HG03025 (cell line): ENCODE results near the gene AJAP1.

Experiments used
- ATAC-seq: cut with Tn5 transposase; IDR thresholded peaks from one replicate; pipeline ENCODE4 v1.9.1; 2021; ENCODE audit warnings: mild to moderate bottlenecking, moderate library complexity; ENCODE audit not compliant: unreplicated experiment, low FRiP score

The AJAP1 gene

DNA sequence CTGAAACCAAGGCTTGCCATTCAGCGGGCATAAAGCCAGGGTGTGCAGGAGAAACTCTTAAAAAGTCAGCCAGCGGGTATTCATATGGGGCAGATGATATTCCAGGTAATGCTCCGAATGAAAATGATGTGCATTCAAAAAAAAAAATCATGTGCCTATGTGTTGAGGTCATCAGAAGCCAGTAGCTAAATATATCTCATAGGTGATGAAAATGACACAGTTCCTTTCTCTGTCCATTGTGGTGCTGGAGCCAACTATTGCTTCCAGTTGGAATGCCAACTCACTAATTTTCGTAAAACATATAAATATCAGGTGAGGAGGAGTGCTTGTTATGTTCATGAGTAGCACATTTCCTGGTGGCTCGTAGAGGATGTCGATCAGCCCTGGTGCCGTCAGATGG lies 23.2 kb downstream of the AJAP1 start:
- no peak for ATAC-seq

DNA sequence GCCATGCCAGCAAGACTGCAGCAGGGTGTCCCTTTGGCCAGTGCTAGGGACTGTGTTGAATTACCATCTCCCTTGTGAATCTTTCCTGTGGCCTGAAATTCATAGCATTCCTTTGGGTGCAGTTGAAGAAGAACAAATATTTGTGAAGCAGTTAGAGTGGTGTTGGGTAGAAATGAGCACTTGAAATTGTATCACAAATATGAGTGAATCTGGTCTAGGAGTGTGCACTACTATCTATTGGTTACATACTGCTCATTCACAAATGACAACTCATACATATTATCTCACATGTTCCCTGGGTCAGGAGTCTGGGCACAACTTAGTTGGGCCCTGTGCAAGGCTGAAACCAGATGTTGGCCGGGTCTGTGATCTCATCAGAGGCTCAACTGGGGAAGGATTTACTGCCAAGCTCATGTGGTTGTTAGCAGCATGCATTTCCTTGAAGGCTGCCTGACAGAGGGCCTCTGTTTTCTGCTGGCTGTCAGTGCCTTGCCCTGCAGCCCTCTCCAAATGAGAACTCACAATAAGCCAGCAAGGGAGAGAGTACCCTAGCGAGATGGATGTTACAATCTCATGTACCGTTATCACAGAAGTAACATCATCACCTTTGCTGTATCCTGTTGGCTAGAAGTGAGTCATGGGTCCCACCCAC lies 23.8 kb downstream of the AJAP1 start:
- no peak for ATAC-seq

DNA sequence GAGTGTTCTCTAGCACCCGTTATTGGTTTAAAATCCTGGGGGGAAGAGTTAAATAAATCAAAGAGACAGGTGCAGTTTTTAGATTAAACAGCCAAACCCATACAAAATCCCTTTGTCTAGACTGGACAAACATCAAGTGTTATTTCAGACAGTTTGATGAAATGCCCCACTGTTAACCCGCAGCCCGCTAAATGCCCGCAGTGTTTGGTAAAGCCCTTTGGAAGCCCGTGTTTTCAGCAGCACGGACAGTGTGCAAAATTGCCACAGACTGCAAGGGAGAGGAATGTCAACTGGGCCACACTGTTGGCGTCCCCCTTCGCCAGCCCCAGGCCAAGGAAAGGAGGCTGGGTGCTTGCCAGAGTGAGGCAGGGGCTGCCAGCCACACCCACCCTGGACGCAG lies 26.6 kb downstream of the AJAP1 start:
- ATAC-seq, result no peak

DNA sequence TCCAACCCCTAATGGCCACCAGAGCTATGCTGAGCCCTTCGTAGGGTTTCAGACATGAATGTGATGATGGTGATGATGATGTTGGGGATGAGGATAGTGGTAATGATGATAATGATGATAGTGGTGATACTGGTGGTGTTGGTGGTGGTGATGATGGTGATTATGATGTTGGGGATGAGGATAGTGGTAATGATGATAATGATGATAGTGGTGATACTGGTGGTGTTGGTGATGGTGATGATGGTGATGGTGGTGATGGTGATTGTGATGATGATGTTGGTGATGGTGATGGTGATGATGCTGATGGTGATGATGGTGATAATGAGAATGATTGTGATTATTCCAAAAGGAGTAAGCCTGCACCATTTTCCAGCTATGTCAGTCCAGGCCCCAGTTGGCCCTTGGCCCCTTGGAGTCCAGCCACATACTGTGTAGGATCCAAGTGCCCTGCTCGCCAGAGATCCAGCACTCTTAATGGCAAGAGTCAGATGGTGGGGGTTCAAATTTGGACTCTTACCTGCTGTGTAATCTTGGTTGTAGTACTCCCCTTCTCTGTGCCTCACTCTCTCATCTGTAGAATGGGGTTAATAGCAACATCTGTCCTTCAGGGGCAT lies 28.3 kb downstream of the AJAP1 start:
- no peak for ATAC-seq

DNA sequence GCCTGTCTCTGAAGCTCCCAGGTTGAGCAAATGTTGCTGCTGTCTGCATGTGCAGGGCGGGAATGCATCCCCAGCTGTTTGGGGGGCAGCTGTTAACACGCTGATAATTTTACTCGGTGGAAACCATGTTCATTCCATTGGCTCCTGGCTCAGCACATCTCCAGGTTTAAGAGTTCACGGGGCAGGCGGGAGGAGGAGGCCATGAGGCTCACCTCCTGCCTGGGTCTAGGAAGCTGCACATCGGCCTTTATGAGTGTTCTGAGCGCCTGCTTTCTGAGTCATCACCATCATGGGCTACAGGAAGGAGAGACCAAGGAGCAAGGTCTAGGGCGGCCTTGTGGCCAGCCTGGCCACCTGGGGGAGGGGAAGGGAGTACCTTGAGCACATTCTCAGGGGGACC lies 29.7 kb downstream of the AJAP1 start:
- no peak for ATAC-seq

DNA sequence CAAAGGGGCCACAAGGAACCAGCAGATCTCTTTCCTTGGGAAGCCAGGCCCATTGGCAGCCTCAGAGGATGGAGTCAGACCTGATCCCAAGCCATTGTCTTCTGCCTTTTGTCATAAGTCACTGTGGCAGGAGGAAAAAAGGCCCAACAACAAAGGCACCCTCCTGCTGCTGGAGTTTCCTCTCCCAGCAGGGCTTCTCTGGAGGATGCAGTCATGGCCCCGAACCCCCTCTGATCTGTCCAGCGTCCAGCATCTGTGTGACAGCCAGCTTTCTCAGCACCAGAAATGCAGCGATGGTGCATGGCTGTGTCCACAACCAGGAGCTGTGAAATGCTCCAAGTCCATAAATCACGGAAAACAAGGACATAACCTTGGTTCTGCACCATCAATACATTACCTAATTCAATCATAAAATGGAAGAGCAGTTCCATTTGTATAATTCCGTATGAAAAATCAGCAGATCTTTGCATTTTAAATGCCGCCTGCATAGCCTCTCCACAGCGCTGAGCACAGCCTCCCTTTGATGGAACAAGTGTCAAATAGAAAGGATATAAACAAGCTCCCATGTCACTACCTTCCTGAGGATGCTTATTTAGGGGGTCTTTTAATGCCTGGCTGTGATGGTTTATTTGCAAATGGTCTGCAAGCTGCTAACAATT lies 30.6 kb downstream of the AJAP1 start:
- no peak for ATAC-seq

DNA sequence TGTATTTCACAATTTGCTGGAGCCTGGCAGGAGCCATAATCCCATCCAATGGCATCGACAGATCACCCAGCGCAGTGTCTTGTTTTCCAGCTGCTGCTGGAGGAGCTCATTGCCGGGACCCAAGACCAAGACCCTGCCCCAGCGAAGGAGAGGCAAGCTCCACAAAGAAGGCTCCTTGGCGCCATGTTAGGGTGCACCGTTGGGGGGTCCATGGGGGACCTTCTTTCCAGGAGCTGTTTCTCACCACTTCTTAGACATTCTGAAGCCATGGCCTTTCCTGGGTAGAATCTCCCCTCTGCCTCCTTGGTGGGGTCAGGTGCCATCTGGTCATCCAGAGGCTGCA lies 31.1 kb downstream of the AJAP1 start:
- no peak for ATAC-seq

DNA sequence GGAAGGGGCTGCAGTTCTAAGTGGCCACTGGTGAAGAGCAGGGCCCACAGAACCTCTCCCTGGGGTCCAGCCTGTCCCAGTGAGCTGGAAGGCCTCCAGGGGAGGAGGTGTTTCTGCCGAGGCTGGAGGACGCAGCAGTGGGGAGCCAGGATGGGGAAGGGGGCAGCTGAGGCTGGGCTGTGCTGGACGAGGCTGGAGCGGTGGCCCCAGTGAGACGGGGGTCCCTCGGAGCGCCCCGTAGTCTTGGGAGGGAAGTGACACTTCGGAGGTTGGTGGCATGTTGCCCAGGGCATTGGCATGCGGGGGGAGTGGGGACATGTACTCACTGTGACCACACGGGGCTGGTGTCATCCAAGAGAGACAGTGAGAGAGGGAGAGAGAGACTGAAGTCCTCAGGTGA lies 33.5 kb downstream of the AJAP1 start:
- ATAC-seq, result no peak

DNA sequence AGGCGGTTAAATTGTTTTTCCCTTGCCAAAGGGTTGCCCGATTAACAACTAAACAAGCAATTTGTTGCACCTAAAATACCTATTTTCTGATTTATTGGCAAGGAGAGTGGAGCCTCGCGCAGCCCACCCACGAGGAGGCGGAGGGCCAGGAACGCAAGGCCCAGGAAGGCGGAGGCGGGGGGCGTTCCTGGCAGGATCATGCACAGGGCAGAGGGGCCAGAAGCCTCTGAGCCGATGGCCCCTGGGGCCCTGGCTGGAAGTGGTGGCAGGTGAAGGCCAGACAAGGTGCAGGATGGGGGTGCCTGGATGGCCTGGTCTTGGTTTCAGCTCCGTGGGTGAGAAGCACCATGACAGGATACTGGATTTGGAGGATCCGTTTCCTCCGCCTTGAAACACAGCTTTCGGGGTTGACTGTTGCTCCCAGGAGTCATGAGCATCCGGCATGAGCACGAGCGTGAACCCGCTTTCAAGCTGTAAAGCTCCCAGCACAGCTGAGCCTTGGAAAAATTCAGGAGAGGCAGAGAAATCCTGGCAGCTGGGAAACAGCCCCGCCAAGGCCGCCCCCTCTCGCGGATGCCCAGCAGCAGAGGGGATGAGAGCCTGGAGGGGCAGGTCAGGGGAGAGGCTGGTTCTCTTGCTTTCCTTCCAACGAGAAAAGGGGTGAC lies 35.0 kb downstream of the AJAP1 start:
- no peak for ATAC-seq

DNA sequence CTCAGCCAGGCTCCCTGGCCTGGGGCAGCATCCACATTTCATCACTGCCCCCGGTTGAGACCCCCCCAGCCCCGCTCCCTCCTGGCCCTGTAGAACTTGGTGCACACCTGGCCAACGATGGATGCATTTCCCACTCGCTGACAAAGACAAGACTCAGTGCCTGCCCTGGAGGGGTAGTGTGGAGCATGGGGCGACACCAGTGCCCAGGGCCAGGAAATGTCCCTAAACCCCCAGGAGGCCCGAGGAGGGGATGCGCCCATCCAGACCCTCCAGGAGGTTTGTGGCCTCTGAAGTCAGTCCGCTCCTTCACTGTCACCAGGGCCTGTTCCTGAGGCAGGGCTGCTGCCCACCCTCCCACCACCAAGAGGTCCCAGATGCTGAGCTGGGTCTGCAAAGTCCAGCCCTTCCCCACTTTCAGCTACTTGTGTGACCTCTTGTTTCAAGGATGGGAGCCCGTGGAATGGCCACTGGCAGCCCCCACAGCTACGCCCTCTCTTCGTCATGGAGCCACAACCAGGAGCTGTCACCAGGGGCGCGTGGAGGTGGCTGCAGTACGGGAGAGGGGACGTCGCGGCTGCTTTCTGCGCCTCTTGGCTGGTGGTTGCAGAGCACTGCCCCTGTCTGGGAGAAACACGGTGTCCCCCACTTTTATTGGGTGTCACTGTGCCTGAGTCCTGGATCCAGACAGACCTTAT lies 35.7 kb downstream of the AJAP1 start:
- ATAC-seq, result no peak

DNA sequence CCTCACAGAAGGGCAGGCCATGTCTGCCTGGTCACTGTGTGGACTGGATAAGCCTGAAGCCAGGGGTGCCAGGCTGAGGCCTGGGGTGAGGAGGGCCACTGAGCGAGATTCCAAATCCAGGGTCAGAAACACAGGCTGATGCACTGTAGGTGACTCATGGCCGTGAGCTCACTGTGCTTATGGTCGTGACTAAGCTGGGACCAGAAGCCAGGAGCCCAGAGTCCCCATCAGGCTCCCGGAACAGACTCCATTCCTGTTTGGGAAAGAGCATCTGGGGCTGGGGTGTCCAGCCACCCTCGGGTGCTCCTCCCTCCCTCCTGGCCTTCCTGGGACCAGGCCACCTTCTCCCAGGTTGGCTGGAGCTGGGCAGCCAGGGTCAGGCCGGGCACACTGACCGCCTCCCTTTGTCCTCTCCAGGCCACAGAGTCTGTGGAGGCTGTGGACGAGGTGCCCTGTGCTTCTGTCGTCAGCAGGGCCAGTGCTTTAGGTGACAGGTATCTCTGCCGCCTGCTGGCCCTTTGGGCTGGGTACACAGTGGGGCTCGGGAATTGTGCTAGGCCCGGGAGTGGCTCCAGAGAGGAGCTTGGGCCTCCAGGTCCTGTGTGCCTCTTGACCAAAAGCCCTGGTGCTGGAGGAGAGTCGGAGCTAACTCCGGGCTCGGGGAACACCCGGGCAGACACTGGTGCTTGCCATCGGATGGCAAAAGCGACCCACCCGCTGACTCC lies 36.7 kb downstream of the AJAP1 start:
- no peak for ATAC-seq

DNA sequence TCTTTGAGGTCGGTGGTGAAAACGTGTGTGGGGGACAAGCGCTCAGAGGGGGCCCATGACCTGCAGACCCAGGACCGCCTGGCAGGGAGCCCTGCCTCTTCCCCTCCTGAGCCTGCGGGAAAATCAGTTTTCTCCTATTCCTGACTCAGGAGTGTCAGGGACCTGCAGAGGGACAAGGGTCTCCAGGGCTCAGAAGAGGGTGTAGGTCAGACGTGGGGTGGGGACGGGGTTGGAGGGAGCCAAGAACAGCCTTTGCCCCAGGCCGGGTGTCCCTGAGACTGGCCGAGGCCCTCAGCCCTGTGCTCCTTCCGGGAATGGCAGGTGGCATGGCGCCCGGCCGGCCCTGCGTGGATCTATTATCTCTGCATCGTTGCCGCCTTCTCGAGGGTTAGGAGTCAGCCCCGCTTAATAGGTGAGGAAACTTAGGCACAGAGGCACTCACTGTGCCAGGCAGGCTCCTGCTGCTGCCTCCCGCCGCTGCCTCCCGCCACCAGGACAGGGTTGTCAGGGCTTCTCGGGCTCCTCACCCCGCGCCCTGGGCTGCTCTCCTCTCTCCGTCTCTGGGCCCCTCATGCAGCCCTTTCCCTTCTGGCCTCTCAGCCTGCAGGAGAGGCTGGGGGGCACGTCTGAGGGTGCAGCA lies 37.5 kb downstream of the AJAP1 start:
- ATAC-seq, result no peak

DNA sequence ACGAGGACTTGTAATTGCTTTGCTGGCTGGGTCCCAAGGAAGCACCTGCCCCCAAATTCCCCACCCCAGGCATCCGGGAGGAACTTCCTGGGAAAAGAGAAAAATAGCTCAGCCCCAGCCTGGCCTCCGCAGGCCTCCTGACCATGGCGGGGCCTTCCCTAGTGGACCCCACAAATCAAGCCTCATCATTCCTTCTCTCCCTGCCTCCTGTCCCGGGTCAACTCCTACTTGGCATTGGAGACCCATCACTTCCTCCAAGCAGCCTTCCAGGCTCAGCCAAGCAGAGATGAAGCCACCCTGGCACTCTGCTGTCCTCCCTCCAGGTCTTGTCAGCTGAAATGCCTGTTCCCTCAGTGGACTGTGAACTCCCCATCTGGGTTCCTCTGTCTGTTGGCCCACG lies 38.0 kb downstream of the AJAP1 start:
- ATAC-seq, result no peak

DNA sequence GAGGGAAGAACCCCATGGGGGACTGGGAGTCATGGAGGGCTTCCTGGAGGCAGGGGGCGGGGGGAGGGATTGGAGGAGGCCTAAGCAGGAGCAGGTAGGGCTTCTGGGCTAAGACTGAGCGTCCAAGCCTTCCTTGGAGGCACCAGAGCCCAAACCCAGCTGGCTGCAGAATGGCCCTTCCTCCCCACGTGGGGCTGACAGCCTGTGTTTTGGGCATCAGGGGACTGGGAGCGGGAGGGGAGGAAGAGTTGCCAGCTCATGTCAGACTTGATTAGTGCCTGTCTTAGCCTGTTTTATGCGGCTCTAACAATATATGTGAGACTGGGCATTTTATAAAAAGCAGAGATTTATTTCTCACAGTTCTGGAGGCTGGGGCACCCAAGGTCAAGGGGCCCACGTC lies 38.9 kb downstream of the AJAP1 start:
- no peak for ATAC-seq

DNA sequence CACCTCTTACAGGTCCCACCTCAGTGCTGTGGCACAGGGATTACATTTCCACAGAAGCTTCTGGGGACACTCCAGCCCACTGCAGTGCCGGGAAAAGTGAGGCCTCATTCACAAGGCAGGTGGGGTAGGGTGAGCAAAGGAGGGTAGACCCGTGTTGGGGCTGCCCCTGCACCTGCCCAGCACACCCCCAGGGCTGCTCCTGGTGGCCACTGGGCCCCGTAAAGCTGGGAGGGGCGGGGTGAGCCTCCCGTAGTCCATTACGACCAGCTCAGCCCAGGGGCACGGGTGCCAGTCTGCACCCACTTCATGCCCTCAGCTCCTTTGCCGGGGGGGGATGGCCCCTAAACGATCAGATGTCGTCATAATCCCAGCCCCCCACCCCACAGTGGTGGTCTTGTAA lies 39.5 kb downstream of the AJAP1 start:
- no peak for ATAC-seq

DNA sequence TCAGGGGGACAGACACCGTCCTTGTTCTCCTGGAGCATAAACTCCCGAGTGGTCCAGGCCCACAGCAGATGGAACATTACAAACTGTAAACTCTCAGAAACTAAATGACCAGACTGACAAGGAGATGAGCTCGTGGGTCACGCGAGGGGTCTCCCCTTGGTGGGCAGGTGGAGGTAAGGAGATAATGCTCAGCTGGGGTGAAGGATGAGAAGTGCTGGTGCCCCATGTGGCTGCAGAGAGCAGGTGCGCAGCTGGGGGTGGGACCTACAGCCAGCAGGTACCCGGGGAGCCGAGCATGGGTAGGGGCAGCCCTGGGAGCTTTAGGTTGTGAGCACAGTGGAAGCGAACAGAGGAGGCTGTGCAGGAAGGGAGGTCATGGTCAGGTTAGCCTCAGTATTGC lies 40.1 kb downstream of the AJAP1 start:
- ATAC-seq, result no peak

DNA sequence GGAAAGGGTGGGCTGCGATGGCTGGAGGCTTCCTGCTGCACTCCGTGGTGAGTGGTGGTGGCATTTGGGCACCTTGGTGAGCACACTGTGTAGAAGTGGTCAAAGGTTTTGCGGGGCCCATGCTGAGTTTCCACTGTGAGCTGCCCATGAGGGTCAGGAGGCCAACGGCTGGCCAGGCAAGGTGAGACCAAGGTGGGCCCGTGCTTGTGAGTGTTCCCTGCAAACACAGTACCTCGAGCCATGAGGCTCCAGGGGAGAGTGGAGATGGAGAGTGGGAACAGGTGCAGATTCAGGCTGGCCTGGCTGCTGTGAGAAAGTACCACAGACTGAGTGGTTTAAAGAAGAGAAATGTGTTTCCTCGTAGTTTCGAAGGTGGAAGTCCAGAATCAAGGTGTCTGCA lies 40.8 kb downstream of the AJAP1 start:
- ATAC-seq, result no peak

DNA sequence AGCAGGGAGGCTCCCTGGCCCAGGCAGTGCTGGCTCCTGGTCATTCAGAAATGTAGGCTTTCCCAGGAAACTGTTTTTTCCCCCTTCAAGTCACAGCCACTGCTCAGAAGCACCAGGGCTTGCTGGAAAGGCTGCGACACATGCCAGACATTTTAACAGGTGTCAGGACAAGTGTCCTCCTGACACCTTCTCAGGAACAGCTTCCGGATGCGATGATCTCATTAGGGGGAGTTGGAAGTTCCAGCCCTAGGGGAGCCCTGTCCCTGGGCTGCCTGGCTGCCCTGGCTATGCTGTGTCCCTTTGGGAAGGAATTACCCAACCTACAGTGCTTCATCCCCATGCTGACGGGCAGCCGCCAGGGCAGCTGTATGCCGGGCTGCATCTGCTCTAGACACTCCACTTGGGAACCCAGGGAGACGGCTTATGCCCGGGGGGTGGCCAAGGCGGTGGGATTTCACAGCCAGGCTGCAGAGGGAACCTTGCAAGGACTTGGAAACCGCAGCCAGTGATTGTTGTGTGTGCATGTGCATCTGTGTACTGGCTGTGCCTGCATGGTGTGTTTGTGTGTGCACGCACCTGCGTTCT lies 41.8 kb downstream of the AJAP1 start:
- ATAC-seq, result no peak

DNA sequence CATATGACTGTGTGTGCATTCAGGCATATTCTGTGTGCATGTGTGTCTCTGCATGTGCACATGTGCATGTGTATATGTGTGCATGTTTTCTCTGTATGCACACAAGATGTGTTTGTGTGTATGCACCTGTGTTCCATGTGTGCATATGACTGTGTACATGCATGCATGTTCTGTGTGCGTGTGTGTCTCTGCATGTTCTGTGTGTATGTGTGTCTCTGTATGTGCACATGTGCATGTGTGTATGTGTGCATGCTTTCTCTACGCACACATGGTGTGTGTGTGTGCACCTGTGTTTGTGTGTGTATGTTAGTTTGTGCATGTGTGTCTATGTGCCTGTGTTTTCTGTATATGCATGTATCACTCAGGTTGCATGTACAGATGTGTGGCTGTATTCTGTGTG lies 42.3 kb downstream of the AJAP1 start:
- ATAC-seq, result no peak

DNA sequence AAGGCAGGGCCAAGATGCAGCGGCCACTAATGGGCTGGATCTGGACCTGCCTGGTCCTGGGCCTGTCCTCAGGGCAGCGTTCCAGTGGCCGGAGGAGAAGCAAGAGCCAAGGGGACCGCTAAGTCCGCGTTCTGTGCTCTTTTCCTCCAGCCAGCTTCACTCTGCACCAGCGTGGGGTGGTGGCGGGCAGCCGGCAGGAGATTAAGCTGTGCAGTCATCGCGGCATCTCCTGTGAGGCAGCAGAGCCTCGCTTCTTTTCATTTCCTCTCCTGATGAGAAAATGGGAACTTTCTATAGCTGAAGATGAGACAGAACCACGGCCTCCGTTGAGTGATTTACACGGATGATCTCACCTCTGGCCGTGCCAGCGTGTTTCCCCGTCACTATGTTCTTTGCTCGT lies 43.4 kb downstream of the AJAP1 start:
- no peak for ATAC-seq
